Natural killer cell (primary cell): ENCODE results near the gene ARHGAP12. TPM values are rescaled to one million over a fixed set of nuclear protein-coding genes. Genes with fewer than 3 reads are reported as not detected.
A peak's percentile ranks its signal among the peaks of the same experiment; 100 is the strongest.

ENCODE experiments used
- ATAC-seq, 3 donors: fragments of 150-1000 bp in 2 of 3; fragments of 200-7000 bp in 1 of 3; cut with Tn5 transposase; 1 replicate in 1 of 3; 2 replicates in 2 of 3; pipeline ENCODE4 v1.10.0; 2021; ENCODE audit warnings: mild to moderate bottlenecking in 2 of 3, moderate library complexity in 2 of 3
- DNase-seq, 2 donors: peaks; one replicate each; pipeline versions ENCODE4 v3.0.0 to v3.0.0-alpha.2; 2013 to 2021; ENCODE audit warnings: mixed read lengths in 1 of 2
- H3K27ac ChIP-seq: one replicate; pipeline ENCODE4 v1.5.1; 2013; ENCODE audit warnings: mild to moderate bottlenecking, low read length
- H3K27me3 ChIP-seq: one replicate; pipeline ENCODE4 v1.6.1; 2013; ENCODE audit warnings: low read length; ENCODE audit not compliant: control insufficient read depth, insufficient read depth
- H3K36me3 ChIP-seq: one replicate; pipeline ENCODE4 v1.6.1; 2013; ENCODE audit warnings: low read length; ENCODE audit not compliant: control insufficient read depth, insufficient read depth
- H3K4me1 ChIP-seq: one replicate; pipeline ENCODE4 v1.6.1; 2013; ENCODE audit warnings: low read length; ENCODE audit not compliant: control insufficient read depth, insufficient read depth
- H3K4me3 ChIP-seq: one replicate; pipeline ENCODE4 v1.5.1; 2013; ENCODE audit warnings: low read length
- H3K9me3 ChIP-seq: one replicate; pipeline ENCODE4 v1.6.1; 2013; ENCODE audit warnings: low read length; ENCODE audit not compliant: control insufficient read depth, insufficient read depth
- H3K27ac Mint-ChIP-seq, 2 donors: one replicate each; pipeline ENCODE4 v1.8.0; 2022; ENCODE audit warnings: mild to moderate bottlenecking in 2 of 2, mixed read lengths in 2 of 2, moderate library complexity in 1 of 2
- H3K27me3 Mint-ChIP-seq, 2 donors: one replicate each; pipeline ENCODE4 v1.8.0; 2022; ENCODE audit warnings: low read depth in 2 of 2, mixed read lengths in 2 of 2
- H3K36me3 Mint-ChIP-seq: one replicate; pipeline ENCODE4 v1.8.0; 2022; ENCODE audit warnings: mixed read lengths
- H3K4me1 Mint-ChIP-seq, 2 donors: one replicate each; pipeline ENCODE4 v1.8.0; 2022; ENCODE audit warnings: mixed read lengths in 2 of 2
- H3K4me3 Mint-ChIP-seq: one replicate; pipeline ENCODE4 v1.8.0; 2022; ENCODE audit warnings: mild to moderate bottlenecking, moderate library complexity, mixed read lengths
- H3K9me3 Mint-ChIP-seq, 2 donors: one replicate each; pipeline ENCODE4 v1.8.0; 2022; ENCODE audit warnings: mixed read lengths in 2 of 2
- CTCF ChIP-seq: fragments of 200-600 bp; IDR thresholded peaks from one replicate; pipeline ENCODE4 v1.8.0; 2022; ENCODE audit warnings: antibody characterized with exemption
- WGBS: methylation state at CpG from one replicate; pipeline ENCODE4 v1.1.7; 2013; ENCODE audit warnings: missing lambda C conversion rate; ENCODE audit not compliant: insufficient coverage; 5-methylcytosine and 5-hydroxymethylcytosine counted together
- intact Hi-C: fragments of 100-400 bp; cut with micrococcal nuclease; formaldehyde crosslinking; loops from one replicate; pipeline ENCODE4 v1.14.2; 2022
- total RNA-seq, 4 donors: library from RNA; stranded (reverse); fragments of 120-200 nt in 1 of 4; gene quantifications; one replicate each; pipeline versions ENCODE4 v1.2.3 to v1.2.4, GENCODE V29; 2013 to 2022

Gene ARHGAP12
- total RNA-seq, 3 donors from 2014 or later (not counting 1 experiment from before 2014, with no cell fraction given), result 35.1 to 40.2 (median 40.2) TPM

GRCh38 chr10:31765541-31765940 lies 163.1 kb downstream of the ARHGAP12 start:
- Mint-ChIP-seq H3K36me3 (no peaks in the 10 kb centered on the region), H3K4me1 (peaks cover 5 to 7% of the 10 kb centered on the region in 2 donors), H3K4me3 (no peak overlapping the region), H3K27me3 (no peaks in the 10 kb centered on the region), H3K27ac (no peak overlapping the region), H3K9me3 (no peaks in the 10 kb centered on the region)
- intact Hi-C loops, result no loop called here
- H3K27ac ChIP-seq, result no peak overlapping the region
- no peak for TF ChIP-seq CTCF
- no peak for ATAC-seq
- WGBS, result 88% methylated on average over 9 of the region's 9 CpGs
- H3K27me3 ChIP-seq, result no peaks in the 10 kb centered on the region
- peaks cover 6% of the 10 kb centered on the region for H3K4me1 ChIP-seq
- no peak overlapping the region for H3K4me3 ChIP-seq
- no peaks in the 10 kb centered on the region for H3K36me3 ChIP-seq
- no peaks in the 10 kb centered on the region for H3K9me3 ChIP-seq
- DNase-seq, result no peak

GRCh38 chr10:31762316-31762715 lies 166.3 kb downstream of the ARHGAP12 start:
- Mint-ChIP-seq H3K27ac (no peak overlapping the region), H3K27me3 (no peaks in the 10 kb centered on the region), H3K4me3 (no peak overlapping the region), H3K9me3 (no peaks in the 10 kb centered on the region), H3K36me3 (no peaks in the 10 kb centered on the region), H3K4me1 (peaks cover 13 to 14% of the 10 kb centered on the region in 2 donors)
- DNase-seq, result no peak
- intact Hi-C loops, result no loop called here
- Histone ChIP-seq H3K27me3 (no peaks in the 10 kb centered on the region), H3K36me3 (no peaks in the 10 kb centered on the region), H3K9me3 (no peaks in the 10 kb centered on the region), H3K4me1 (peaks cover 14% of the 10 kb centered on the region), H3K4me3 (no peak overlapping the region), H3K27ac (no peak overlapping the region)
- no peak for ATAC-seq
- no peak for TF ChIP-seq CTCF
- 100% methylated on average over 4 of the region's 4 CpGs for WGBS

GRCh38 chr10:31761156-31761555 lies 167.5 kb downstream of the ARHGAP12 start:
- no peak overlapping the region for H3K27ac ChIP-seq
- WGBS, result 100% methylated on average over 3 of the region's 3 CpGs
- no peaks in the 10 kb centered on the region for H3K9me3 ChIP-seq
- Mint-ChIP-seq H3K36me3 (no peaks in the 10 kb centered on the region), H3K4me3 (peak overlapping the region; percentile 74), H3K4me1 (peaks cover 13 to 14% of the 10 kb centered on the region in 2 donors), H3K9me3 (no peaks in the 10 kb centered on the region), H3K27me3 (no peaks in the 10 kb centered on the region), H3K27ac (peak overlapping the region; percentile 93 to 94)
- H3K36me3 ChIP-seq, result no peaks in the 10 kb centered on the region
- peaks cover 14% of the 10 kb centered on the region for H3K4me1 ChIP-seq
- intact Hi-C loops, result no loop called here
- ATAC-seq, result no peak
- TF ChIP-seq CTCF, result no peak
- no peak for DNase-seq
- no peaks in the 10 kb centered on the region for H3K27me3 ChIP-seq
- no peak overlapping the region for H3K4me3 ChIP-seq

GRCh38 chr10:31760674-31761081 lies 168.0 kb downstream of the ARHGAP12 start:
- H3K9me3 Mint-ChIP-seq, result no peaks in the 10 kb centered on the region
- no peaks in the 10 kb centered on the region for H3K9me3 ChIP-seq
- intact Hi-C loops, result loop anchor here (1.0 kb wide), 2 partner anchors 729 to 1059 kb away; partner anchors contain the start of gene ZNF438
- H3K27me3 ChIP-seq, result no peaks in the 10 kb centered on the region
- no peak for DNase-seq
- H3K4me3 ChIP-seq, result peak overlapping the region; percentile 41
- peaks cover 13 to 14% of the 10 kb centered on the region in 2 donors for H3K4me1 Mint-ChIP-seq
- WGBS, result 46% methylated on average over 8 of the region's 8 CpGs
- no peak for TF ChIP-seq CTCF
- ATAC-seq, result peak in 1 of 3 donors; percentile 3
- H3K27ac Mint-ChIP-seq, result peak overlapping the region; percentile 93 to 94
- H3K4me1 ChIP-seq, result peaks cover 14% of the 10 kb centered on the region
- no peaks in the 10 kb centered on the region for H3K27me3 Mint-ChIP-seq
- H3K36me3 Mint-ChIP-seq, result no peaks in the 10 kb centered on the region
- peak overlapping the region; percentile 86 for H3K4me3 Mint-ChIP-seq
- H3K27ac ChIP-seq, result peak overlapping the region; percentile 95
- H3K36me3 ChIP-seq, result no peaks in the 10 kb centered on the region
